ENCODE measurements around the gene LRFN3. TPM values are rescaled to one million over a fixed set of nuclear protein-coding genes. Genes with fewer than 3 reads are reported as not detected.

Gene LRFN3
- total and polyA plus RNA-seq, 9 donors: 6.4 to 31.2 (median 20.8) TPM

GRCh38 chr19:35899547-35900214 lies 36.5 kb upstream of the LRFN3 start:
- Histone ChIP-seq H3K4me1 (ENCODE audit: insufficient read depth) (peaks cover 4% of the 10 kb centered on the region), H3K27ac (peak overlapping the region; percentile 56 to 72), H3K36me3 (no peaks in the 10 kb centered on the region), H3K4me3 (peak overlapping the region; percentile 51), H3K9me3 (no peaks in the 10 kb centered on the region), H3K27me3 (no peaks in the 10 kb centered on the region)
- DNase-seq: peak; percentile 78 to 87 (median 81)
- TF ChIP-seq CTCF (IDR thresholded peaks at IDR 0.05) (no peak), POLR2A (IDR thresholded peaks at IDR 0.05) (peak; percentile 50)
- intact Hi-C loops (cut with DNase I): loop anchor here in 1 of 4 donors (5.0 kb wide), 1 partner anchor 33 kb away; no protein-coding TSS in a partner anchor
- WGBS, 3 donors: 0% methylated on average over 36 to 42 of the region's 43 CpGs

- H3K27me3 ChIP-seq: no peaks in the 10 kb centered on the region
- intact Hi-C loops (cut with DNase I): no loop called here
- H3K36me3 ChIP-seq: no peaks in the 10 kb centered on the region
- 64 to 70% (median 67%) methylated on average over 2 of the region's 2 CpGs for WGBS, 3 donors
- peak overlapping the region in 1 of 2 donors; percentile 31 for H3K27ac ChIP-seq
- H3K4me3 ChIP-seq: peak overlapping the region; percentile 51
- no peaks in the 10 kb centered on the region for H3K9me3 ChIP-seq
- no peak for DNase-seq
- H3K4me1 ChIP-seq (ENCODE audit: insufficient read depth): peaks cover 4% of the 10 kb centered on the region
- TF ChIP-seq POLR2A (IDR thresholded peaks at IDR 0.05): no peak
- no peak for TF ChIP-seq EP300 (IDR thresholded peaks at IDR 0.05)
- TF ChIP-seq CTCF (IDR thresholded peaks at IDR 0.05): no peak
Measured at GRCh38 chr19:35901055-35901644, 35.0 kb upstream of the LRFN3 start.

GRCh38 chr19:35901854-35902661 lies 34.1 kb upstream of the LRFN3 start, which contains the start of gene HCST:
HCST (plus strand) TSS chr19:35902529; CDS start chr19:35902594, 65 bp downstream.
- no peaks in the 10 kb centered on the region for H3K27me3 ChIP-seq
- intact Hi-C loops (cut with DNase I): no loop called here
- peak within 1 kb of the TSS in 1 of 2 donors; percentile 31 for H3K27ac ChIP-seq
- DNase-seq: no peak
- no peak within 1 kb of the TSS for H3K4me3 ChIP-seq
- no peaks in the 10 kb centered on the region for H3K9me3 ChIP-seq
- TF ChIP-seq POLR2A (IDR thresholded peaks at IDR 0.05): no peak
- TF ChIP-seq CTCF (IDR thresholded peaks at IDR 0.05): no peak
- TF ChIP-seq EP300 (IDR thresholded peaks at IDR 0.05): no peak
- peaks cover 4% of the 10 kb centered on the region for H3K4me1 ChIP-seq (ENCODE audit: insufficient read depth)
- WGBS, 3 donors: 31 to 38% (median 35%) methylated on average over 6 of the region's 6 CpGs
- no peaks in the 10 kb centered on the region for H3K36me3 ChIP-seq

GRCh38 chr19:35902870-35903475 lies 33.2 kb upstream of the LRFN3 start:
- Histone ChIP-seq H3K4me3 (no peak overlapping the region), H3K9me3 (no peaks in the 10 kb centered on the region), H3K4me1 (ENCODE audit: insufficient read depth) (peaks cover 8% of the 10 kb centered on the region), H3K27me3 (no peaks in the 10 kb centered on the region), H3K27ac (peak overlapping the region in 1 of 2 donors; percentile 31), H3K36me3 (no peaks in the 10 kb centered on the region)
- WGBS, 3 donors: 66 to 75% (median 69%) methylated on average over 10 of the region's 10 CpGs
- no peak for TF ChIP-seq POLR2A (IDR thresholded peaks at IDR 0.05)
- no peak for TF ChIP-seq CTCF (IDR thresholded peaks at IDR 0.05)
- no peak for TF ChIP-seq EP300 (IDR thresholded peaks at IDR 0.05)
- intact Hi-C loops (cut with DNase I): no loop called here
- DNase-seq: no peak
